GM18526 (cell line): ENCODE results near the gene TTLL10.

Experiments used
- POLR2A ChIP-seq: IDR thresholded peaks from 3 replicates; pipeline ENCODE4 v1.6.1; 2011; ENCODE audit not compliant: insufficient read length; ENCODE audit errors: extremely low read depth

Gene TTLL10

DNA sequence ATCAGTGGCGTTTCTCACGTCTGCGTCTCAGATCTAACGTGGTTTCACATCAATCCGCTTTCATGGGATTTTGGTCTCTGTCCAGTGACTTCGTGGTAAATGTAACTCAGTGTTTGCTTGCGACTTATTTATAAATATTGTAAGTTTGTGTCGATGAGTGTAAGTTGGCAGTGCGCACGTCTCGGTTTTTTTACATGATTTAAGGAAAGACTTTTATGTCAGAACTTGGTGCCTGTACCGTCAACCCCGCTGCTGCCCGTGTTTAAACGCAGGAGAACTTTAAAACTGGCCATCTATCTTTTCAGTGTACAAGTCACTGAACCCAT is 59.9 kb downstream of the TTLL10 start:
- TF ChIP-seq POLR2A: no peak

GRCh38 chr1:1234180-1234808 is 60.6 kb downstream of the TTLL10 start:
- no peak for TF ChIP-seq POLR2A

DNA sequence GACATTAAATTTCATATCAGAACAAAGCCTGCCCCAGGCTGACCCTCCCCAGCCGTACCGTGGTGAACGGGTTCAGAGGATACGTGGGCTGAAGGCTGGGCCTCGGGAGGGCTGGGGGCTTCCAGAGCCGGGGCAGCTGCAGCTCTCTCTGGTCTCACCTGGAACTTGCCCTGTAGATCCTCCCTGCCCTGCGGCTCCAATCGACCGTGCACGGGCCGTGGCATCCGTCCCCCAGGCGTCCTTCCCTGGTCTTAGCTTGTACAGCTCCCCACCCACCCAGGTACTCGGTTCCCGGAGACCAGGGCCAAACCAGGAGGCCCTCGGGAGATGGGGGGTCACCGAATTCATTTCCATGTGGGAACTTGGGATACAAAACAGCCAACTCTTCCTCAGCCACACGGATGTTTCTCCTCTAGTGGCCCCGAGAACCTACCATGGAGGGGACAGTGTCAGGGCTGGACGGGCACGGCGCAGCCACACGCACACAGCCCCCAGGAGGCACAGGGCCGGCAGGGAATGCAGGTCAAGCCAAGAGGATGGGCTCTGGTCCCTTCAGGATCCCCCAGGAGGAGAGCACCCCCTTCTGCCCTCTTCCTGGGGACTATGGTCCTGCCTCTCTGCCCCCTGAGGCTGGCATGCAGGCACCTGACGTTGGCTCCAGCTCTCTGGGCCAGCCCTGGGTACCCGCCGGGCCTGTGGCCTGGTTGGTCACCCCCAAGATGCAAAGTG is 61.5 kb downstream of the TTLL10 start:
- no peak for TF ChIP-seq POLR2A

GRCh38 chr1:1236176-1236763 is 62.6 kb downstream of the TTLL10 start:
- no peak for TF ChIP-seq POLR2A

GRCh38 chr1:1236945-1237873 is 63.5 kb downstream of the TTLL10 start:
- no peak for TF ChIP-seq POLR2A

DNA sequence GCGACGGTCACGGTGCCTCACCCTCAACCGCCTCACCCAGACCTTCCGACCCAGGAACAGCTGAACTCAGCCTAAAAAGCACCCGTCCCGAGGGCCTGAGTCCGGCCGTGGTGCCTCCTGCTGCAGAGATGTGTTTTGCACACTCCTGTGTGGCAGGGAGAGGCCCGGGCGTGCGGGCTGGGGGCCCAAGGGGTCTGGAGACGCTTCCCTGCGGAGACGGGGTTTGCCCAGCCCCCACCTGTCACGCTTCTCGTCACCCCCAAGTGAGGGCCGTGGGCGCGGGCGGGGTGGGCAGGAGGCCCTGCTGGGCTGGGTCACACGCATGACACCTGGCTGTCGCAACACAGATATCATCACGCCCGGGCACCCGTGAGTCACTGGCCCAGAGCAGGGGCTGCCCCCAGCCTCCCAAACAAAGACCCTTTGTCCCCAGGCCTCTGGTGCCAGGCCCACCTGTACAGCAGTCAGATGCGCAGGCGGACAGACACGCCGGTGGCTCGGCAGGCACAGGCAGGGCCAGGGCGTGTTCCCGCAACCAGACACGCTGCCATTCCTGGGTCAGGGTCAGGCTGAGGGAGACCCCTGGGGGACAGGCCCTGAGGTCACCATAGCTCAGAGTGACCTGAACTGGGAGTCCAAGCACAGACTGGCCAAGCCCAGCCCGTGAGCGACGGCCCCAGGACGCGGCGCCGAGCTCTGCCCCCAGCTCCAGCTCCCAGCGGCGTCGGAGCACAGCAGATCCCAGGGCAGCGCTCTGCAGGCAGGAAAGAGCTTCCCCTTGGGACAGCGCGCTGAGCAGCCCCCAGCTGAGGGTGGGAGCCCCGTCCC is 64.4 kb downstream of the TTLL10 start:
- no peak for TF ChIP-seq POLR2A

GRCh38 chr1:1238702-1239178 is 65.1 kb downstream of the TTLL10 start:
- no peak for TF ChIP-seq POLR2A

GRCh38 chr1:1239227-1239613 is 65.5 kb downstream of the TTLL10 start:
- TF ChIP-seq POLR2A: no peak

- TF ChIP-seq POLR2A: no peak
Measured at GRCh38 chr1:1239614-1240347, 66.1 kb downstream of the TTLL10 start.

DNA sequence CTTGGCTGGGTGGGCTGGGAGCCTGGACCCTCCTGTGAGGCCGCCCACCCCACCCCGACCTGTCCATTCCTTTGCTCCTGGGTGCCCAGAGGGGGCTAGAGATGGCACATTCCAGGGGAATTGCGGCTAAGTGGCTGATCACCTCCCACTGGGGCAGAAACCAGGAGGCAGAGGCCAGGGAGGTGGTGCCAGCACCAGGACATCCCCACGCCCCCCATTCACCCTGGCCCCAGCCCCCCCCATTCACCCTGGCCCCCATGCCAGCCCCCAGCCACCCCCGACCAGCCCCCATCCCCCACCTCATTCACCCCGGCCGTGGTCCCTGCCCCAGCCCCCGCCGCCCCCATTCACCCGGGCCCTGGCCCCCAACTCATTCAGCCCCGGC is 66.7 kb downstream of the TTLL10 start:
- no peak for TF ChIP-seq POLR2A

DNA sequence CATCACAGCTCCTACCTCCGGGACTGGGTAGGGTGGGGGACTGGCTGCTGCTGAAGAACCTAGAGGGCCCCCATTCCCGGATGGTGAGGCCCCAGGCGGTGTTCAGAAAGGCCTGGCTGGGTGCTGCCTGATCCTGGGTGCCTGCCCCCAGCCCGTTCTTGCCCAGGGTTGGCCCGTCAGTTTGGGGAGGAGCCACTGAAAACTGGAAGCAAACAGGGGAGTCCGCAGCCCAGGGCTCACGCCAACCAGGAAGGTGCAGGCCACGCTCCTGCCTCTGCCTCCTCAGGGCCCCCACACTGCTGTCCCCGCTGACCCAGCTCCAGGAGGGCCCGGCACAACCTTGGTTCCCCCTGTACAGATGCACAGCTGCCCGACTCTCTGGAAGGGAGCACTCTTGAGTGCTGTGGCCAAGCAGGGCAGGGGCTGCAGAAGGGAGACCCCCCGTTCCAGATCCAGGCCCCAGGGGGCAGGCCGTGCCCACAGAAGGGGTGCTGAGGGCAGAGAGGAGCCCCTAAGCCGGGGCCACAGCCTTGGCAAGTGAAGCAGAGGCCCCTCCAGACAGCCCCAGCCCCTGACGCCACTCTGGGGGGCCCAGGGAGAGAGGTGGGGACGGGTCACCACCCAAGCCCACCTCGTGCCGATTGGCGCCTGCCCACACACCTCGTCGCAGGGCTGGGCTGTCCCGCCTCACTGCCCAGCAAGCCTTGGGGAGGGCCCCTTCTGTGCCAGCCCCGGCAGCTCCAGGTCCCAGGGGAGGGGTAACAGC is 67.3 kb downstream of the TTLL10 start:
- TF ChIP-seq POLR2A: no peak

GRCh38 chr1:1241588-1242219 is 68.0 kb downstream of the TTLL10 start:
- no peak for TF ChIP-seq POLR2A
